IPS-20b (cell line): ENCODE results near the gene C11orf86.

ENCODE experiments used
- H3K27ac ChIP-seq: one replicate; pipeline ENCODE4 v1.5.1; 2013; ENCODE audit warnings: low read length
- H3K27me3 ChIP-seq: 2 replicates; pipeline ENCODE4 v1.6.1; 2013; ENCODE audit warnings: mild to moderate bottlenecking, low read length, inconsistent platforms; ENCODE audit not compliant: insufficient read depth
- H3K36me3 ChIP-seq: 2 replicates; pipeline ENCODE4 v1.6.1; 2013; ENCODE audit warnings: low read depth, mild to moderate bottlenecking, inconsistent platforms, low read length, moderate library complexity; ENCODE audit not compliant: insufficient read depth
- H3K4me1 ChIP-seq: 2 replicates; pipeline ENCODE4 v1.6.1; 2013; ENCODE audit warnings: mild to moderate bottlenecking, control low read depth, inconsistent platforms, low read length, moderate library complexity; ENCODE audit not compliant: insufficient read depth
- H3K4me3 ChIP-seq: 2 replicates; pipeline ENCODE4 v1.5.1; 2013; ENCODE audit warnings: mild to moderate bottlenecking, low read length, inconsistent platforms
- H3K9ac ChIP-seq: 2 replicates; pipeline ENCODE4 v1.6.1; 2013; ENCODE audit warnings: low read depth, mild to moderate bottlenecking, inconsistent platforms, low read length, moderate library complexity
- H3K9me3 ChIP-seq: 2 replicates; pipeline ENCODE4 v1.6.1; 2013; ENCODE audit warnings: mild to moderate bottlenecking, low read depth, low read length, inconsistent platforms; ENCODE audit not compliant: insufficient read depth

The C11orf86 gene

GRCh38 chr11:66974724-66975404 is at the start of gene C11orf86:
C11orf86 (plus strand) TSS chr11:66975304; CDS start chr11:66975363, 59 bp downstream.
- no peak within 1 kb of the TSS for H3K4me3 ChIP-seq
- no peak within 1 kb of the TSS for H3K27ac ChIP-seq
- no peaks in the 10 kb centered on the region for H3K27me3 ChIP-seq
- H3K36me3 ChIP-seq: no peaks in the 10 kb centered on the region
- H3K9me3 ChIP-seq: peaks cover 7% of the 10 kb centered on the region; the same call in 1 of the 2 replicates
- no peaks in the 10 kb centered on the region for H3K4me1 ChIP-seq
- no peak within 1 kb of the TSS for H3K9ac ChIP-seq

GRCh38 chr11:66929753-66930152 is 45.4 kb upstream of the C11orf86 start:
- no peaks in the 10 kb centered on the region for H3K27me3 ChIP-seq
- no peaks in the 10 kb centered on the region for H3K4me1 ChIP-seq
- H3K27ac ChIP-seq: no peak overlapping the region
- no peak overlapping the region for H3K9ac ChIP-seq
- H3K36me3 ChIP-seq: no peaks in the 10 kb centered on the region
- H3K4me3 ChIP-seq: no peak overlapping the region
- H3K9me3 ChIP-seq: no peaks in the 10 kb centered on the region

- Histone ChIP-seq H3K9me3 (no peaks in the 10 kb centered on the region), H3K27ac (no peak overlapping the region), H3K27me3 (no peaks in the 10 kb centered on the region), H3K36me3 (no peaks in the 10 kb centered on the region), H3K4me3 (no peak overlapping the region), H3K4me1 (no peaks in the 10 kb centered on the region), H3K9ac (no peak overlapping the region)
These were observed 42.6 kb upstream of the C11orf86 start for GRCh38 chr11:66932543-66932942.

- H3K4me1 ChIP-seq: no peaks in the 10 kb centered on the region
- no peaks in the 10 kb centered on the region for H3K36me3 ChIP-seq
- H3K9me3 ChIP-seq: no peaks in the 10 kb centered on the region
- H3K4me3 ChIP-seq: no peak overlapping the region
- no peaks in the 10 kb centered on the region for H3K27me3 ChIP-seq
- no peak overlapping the region for H3K27ac ChIP-seq
- no peak overlapping the region for H3K9ac ChIP-seq
These were observed 41.6 kb upstream of the C11orf86 start for GRCh38 chr11:66933531-66933930.

- no peaks in the 10 kb centered on the region for H3K4me1 ChIP-seq
- no peaks in the 10 kb centered on the region for H3K36me3 ChIP-seq
- H3K27ac ChIP-seq: no peak overlapping the region
- no peaks in the 10 kb centered on the region for H3K9me3 ChIP-seq
- H3K9ac ChIP-seq: no peak overlapping the region
- H3K27me3 ChIP-seq: no peaks in the 10 kb centered on the region
- no peak overlapping the region for H3K4me3 ChIP-seq
These were observed 39.9 kb upstream of the C11orf86 start for GRCh38 chr11:66934950-66935779.

GRCh38 chr11:66936311-66936711 is 38.8 kb upstream of the C11orf86 start:
- Histone ChIP-seq H3K4me3 (no peak overlapping the region), H3K36me3 (no peaks in the 10 kb centered on the region), H3K27me3 (no peaks in the 10 kb centered on the region), H3K27ac (no peak overlapping the region), H3K4me1 (no peaks in the 10 kb centered on the region), H3K9ac (no peak overlapping the region), H3K9me3 (no peaks in the 10 kb centered on the region)

- H3K4me1 ChIP-seq: no peaks in the 10 kb centered on the region
- H3K27me3 ChIP-seq: no peaks in the 10 kb centered on the region
- H3K9me3 ChIP-seq: no peaks in the 10 kb centered on the region
- no peaks in the 10 kb centered on the region for H3K36me3 ChIP-seq
- H3K4me3 ChIP-seq: no peak overlapping the region
- no peak overlapping the region for H3K9ac ChIP-seq
- H3K27ac ChIP-seq: no peak overlapping the region
These were observed 37.8 kb upstream of the C11orf86 start for GRCh38 chr11:66937193-66937733.

- Histone ChIP-seq H3K9me3 (no peaks in the 10 kb centered on the region), H3K27me3 (no peaks in the 10 kb centered on the region), H3K9ac (no peak overlapping the region)
These were observed 36.4 kb upstream of the C11orf86 start for GRCh38 chr11:66938582-66939135.

GRCh38 chr11:66950112-66950535 is 25.0 kb upstream of the C11orf86 start:
- no peak overlapping the region for H3K9ac ChIP-seq
- H3K27ac ChIP-seq: no peak overlapping the region

More at GRCh38 chr11:66938582-66939135, 36.4 kb upstream of the C11orf86 start:
- Histone ChIP-seq H3K4me3 (no peak overlapping the region), H3K36me3 (no peaks in the 10 kb centered on the region), H3K4me1 (no peaks in the 10 kb centered on the region), H3K27ac (no peak overlapping the region)

GRCh38 chr11:66951135-66951534 is 24.0 kb upstream of the C11orf86 start:
- Histone ChIP-seq H3K36me3 (peaks cover 2% of the 10 kb centered on the region; the same call in 1 of the 2 replicates), H3K4me1 (no peaks in the 10 kb centered on the region), H3K27ac (no peak overlapping the region), H3K9ac (no peak overlapping the region), H3K27me3 (no peaks in the 10 kb centered on the region), H3K4me3 (no peak overlapping the region), H3K9me3 (no peaks in the 10 kb centered on the region)

More at GRCh38 chr11:66950112-66950535, 25.0 kb upstream of the C11orf86 start:
- Histone ChIP-seq H3K4me1 (no peaks in the 10 kb centered on the region), H3K9me3 (no peaks in the 10 kb centered on the region), H3K4me3 (no peak overlapping the region), H3K36me3 (peaks cover 2% of the 10 kb centered on the region; the same call in 1 of the 2 replicates), H3K27me3 (no peaks in the 10 kb centered on the region)

- Histone ChIP-seq H3K4me1 (no peaks in the 10 kb centered on the region), H3K27ac (no peak overlapping the region), H3K27me3 (no peaks in the 10 kb centered on the region), H3K9ac (no peak overlapping the region), H3K36me3 (peaks cover 2% of the 10 kb centered on the region; the same call in 1 of the 2 replicates), H3K4me3 (no peak overlapping the region), H3K9me3 (no peaks in the 10 kb centered on the region)
These were observed 23.2 kb upstream of the C11orf86 start for GRCh38 chr11:66951927-66952337.
